H1 (cell line): ENCODE measurements around the gene NUP50. TPM values are rescaled to one million over a fixed set of nuclear protein-coding genes. Genes with fewer than 3 reads are reported as not detected.

ENCODE experiments used
- CTCF ChIA-PET: fragments of 300-600 bp; sonication (Branson Sonifier 250); formaldehyde crosslinking; loops from one replicate; lab custom pipeline; 2021; ENCODE audit not compliant: partially characterized antibody; lab: Charles Lee
- POLR2A ChIA-PET: fragments of 300-600 bp; sonication (Branson Sonifier 250); formaldehyde crosslinking; loops from one replicate; lab custom pipeline; 2021; ENCODE audit warnings: inconsistent platforms; ENCODE audit not compliant: partially characterized antibody; lab: Charles Lee
- DNase-seq, 2 experiments: peaks; one replicate each; pipeline versions ENCODE4 v3.0.0 to v3.0.0-alpha.2; 2010 to 2022; ENCODE audit warnings: low spot score in 2 of 2, low read depth in 1 of 2, mixed read lengths in 1 of 2
- FAIRE-seq: peaks from 2 replicates; lab custom pipeline; 2011; peaks lifted over from hg19 to GRCh38; lab: Jason Lieb, UNC
- H2AFZ ChIP-seq: 2 replicates; pipeline ENCODE4 v1.8.1; 2012; ENCODE audit warnings: low read length, inconsistent platforms
- H2AK5ac ChIP-seq: 2 replicates; pipeline ENCODE4 v1.6.1; 2013; ENCODE audit warnings: low read depth, low read length
- H2BK120ac ChIP-seq: replicated peaks from 2 replicates; pipeline ENCODE3; 2013; ENCODE audit warnings: low read depth, low read length, inconsistent platforms
- H2BK12ac ChIP-seq: 2 replicates; pipeline ENCODE4 v1.6.1; 2013; ENCODE audit warnings: low read depth, low read length
- H2BK15ac ChIP-seq: 2 replicates; pipeline ENCODE4 v1.6.1; 2013; ENCODE audit warnings: low read length
- H2BK20ac ChIP-seq: 2 replicates; pipeline ENCODE4 v1.6.1; 2013; ENCODE audit warnings: low read length
- H2BK5ac ChIP-seq: 2 replicates; pipeline ENCODE4 v1.6.1; 2013; ENCODE audit warnings: low read depth, low read length
- H3K14ac ChIP-seq: 2 replicates; pipeline ENCODE4 v1.6.1; 2013; ENCODE audit warnings: inconsistent platforms; ENCODE audit not compliant: insufficient read length
- H3K18ac ChIP-seq: 2 replicates; pipeline ENCODE4 v1.6.1; 2013; ENCODE audit warnings: low read length; ENCODE audit errors: extremely low read depth
- H3K23ac ChIP-seq: 2 replicates; pipeline ENCODE4 v1.6.1; 2013; ENCODE audit warnings: inconsistent platforms; ENCODE audit not compliant: insufficient read length
- H3K23me2 ChIP-seq: 2 replicates; pipeline ENCODE4 v1.6.1; 2013; ENCODE audit warnings: low read depth, low read length
- H3K27ac ChIP-seq: 2 replicates; pipeline ENCODE4 v1.6.1; 2011; ENCODE audit warnings: low read depth, low read length, inconsistent platforms
- H3K27me3 ChIP-seq, 4 experiments: replicated peaks in 1 of 4; 1 replicate in 1 of 4; 2 replicates in 3 of 4; pipeline versions ENCODE4 v1.6.1 to v1.8.1; 2011 to 2013; ENCODE audit warnings: low read length in 3 of 4, mild to moderate bottlenecking in 3 of 4, inconsistent platforms in 2 of 4, mixed read lengths in 2 of 4, moderate library complexity in 1 of 4; ENCODE audit not compliant: control insufficient read depth in 3 of 4, insufficient read depth in 3 of 4; ENCODE audit errors: extremely low read depth in 1 of 4
- H3K36me3 ChIP-seq, 4 experiments: 2 replicates each; pipeline versions ENCODE4 v1.6.1 to v1.8.1; 2011 to 2013; ENCODE audit warnings: mild to moderate bottlenecking in 4 of 4, low read length in 3 of 4, moderate library complexity in 2 of 4, control low read depth in 1 of 4, inconsistent platforms in 1 of 4; ENCODE audit not compliant: insufficient read depth in 4 of 4, control insufficient read depth in 2 of 4
- H3K4ac ChIP-seq: replicated peaks from 2 replicates; pipeline ENCODE3; 2013; ENCODE audit warnings: low read length, low read depth, mixed read lengths, inconsistent platforms; ENCODE audit not compliant: insufficient read length
- H3K4me1 ChIP-seq, 4 experiments: replicated peaks in 1 of 4; 1 replicate in 1 of 4; 2 replicates in 3 of 4; pipeline versions ENCODE4 v1.6.1 to v1.8.1; 2011 to 2013; ENCODE audit warnings: low read length in 3 of 4, inconsistent platforms in 2 of 4, mixed read lengths in 1 of 4; ENCODE audit not compliant: insufficient read depth in 4 of 4, control insufficient read depth in 3 of 4
- H3K4me2 ChIP-seq, 2 experiments: 2 replicates each; pipeline versions ENCODE4 v1.6.1 to v1.8.1; 2011 to 2013; ENCODE audit warnings: low read depth in 2 of 2, low read length in 2 of 2, control low read depth in 1 of 2, inconsistent platforms in 1 of 2, mild to moderate bottlenecking in 1 of 2; ENCODE audit not compliant: insufficient read depth in 1 of 2
- H3K4me3 ChIP-seq, 4 experiments: fragments of 200-600, 300-600 bp in 1 of 4; sonication (generic), shearing (Covaris generic), sonication (Bioruptor Twin) in 1 of 4; 2 replicates each; pipeline versions ENCODE4 v1.5.1 to v1.8.1; 2011 to 2016; ENCODE audit warnings: low read length in 4 of 4, low read depth in 3 of 4, control low read depth in 2 of 4, inconsistent platforms in 2 of 4, mild to moderate bottlenecking in 2 of 4, mixed read lengths in 1 of 4, moderate library complexity in 1 of 4; ENCODE audit not compliant: insufficient read depth in 2 of 4; ENCODE audit errors: extremely low read depth in 1 of 4
- H3K56ac ChIP-seq: replicated peaks from 2 replicates; pipeline ENCODE3; 2013; ENCODE audit warnings: low read depth, mild to moderate bottlenecking, mixed read lengths, low read length, inconsistent platforms; ENCODE audit not compliant: insufficient read length
- H3K79me1 ChIP-seq: 2 replicates; pipeline ENCODE4 v1.6.1; 2013; ENCODE audit warnings: low read depth, low read length, control low read depth
- H3K79me2 ChIP-seq, 2 experiments: 2 replicates each; pipeline versions ENCODE4 v1.6.1 to v1.8.1; 2012 to 2013; ENCODE audit warnings: low read length in 2 of 2, mild to moderate bottlenecking in 2 of 2, inconsistent platforms in 1 of 2; ENCODE audit not compliant: insufficient read depth in 2 of 2, control insufficient read depth in 1 of 2
- H3K9ac ChIP-seq, 4 experiments: replicated peaks in 1 of 4; 1 replicate in 1 of 4; 2 replicates in 3 of 4; pipeline versions ENCODE4 v1.6.1 to v1.8.1; 2011 to 2013; ENCODE audit warnings: low read depth in 3 of 4, low read length in 3 of 4, control low read depth in 2 of 4, mild to moderate bottlenecking in 2 of 4, moderate library complexity in 2 of 4, inconsistent platforms in 1 of 4; ENCODE audit errors: extremely low read depth in 1 of 4
- H3K9me3 ChIP-seq, 2 experiments: 2 replicates each; pipeline versions ENCODE4 v1.6.1 to v1.8.1; 2012 to 2013; ENCODE audit warnings: mild to moderate bottlenecking in 2 of 2, moderate library complexity in 2 of 2, control low read depth in 1 of 2, inconsistent platforms in 1 of 2, low read depth in 1 of 2, low read length in 1 of 2, mixed read lengths in 1 of 2; ENCODE audit not compliant: insufficient read depth in 2 of 2
- H4K20me1 ChIP-seq, 2 experiments: replicated peaks in 1 of 2; 2 replicates each; pipeline versions ENCODE3 to v1.8.1; 2011 to 2013; ENCODE audit warnings: inconsistent platforms in 2 of 2, low read length in 2 of 2, mild to moderate bottlenecking in 1 of 2; ENCODE audit not compliant: insufficient read depth in 2 of 2, control insufficient read depth in 1 of 2
- H4K5ac ChIP-seq: 2 replicates; pipeline ENCODE4 v1.6.1; 2013; ENCODE audit warnings: low read length, low read depth, mixed read lengths, inconsistent platforms; ENCODE audit not compliant: insufficient read length
- H4K8ac ChIP-seq: 2 replicates; pipeline ENCODE4 v1.8.0; 2013; ENCODE audit warnings: mild to moderate bottlenecking, moderate library complexity, low read length, inconsistent platforms; ENCODE audit not compliant: insufficient read depth; ENCODE audit errors: extremely low read depth
- H4K91ac ChIP-seq: replicated peaks from 2 replicates; pipeline ENCODE3; 2013; ENCODE audit warnings: low read length, mixed read lengths, inconsistent platforms; ENCODE audit not compliant: insufficient read length
- JUN ChIP-seq: IDR thresholded peaks from 2 replicates; pipeline ENCODE4 v1.6.1; 2011; ENCODE audit warnings: low read depth, mild to moderate bottlenecking, improper control_type of control experiment, low read length
- JUND ChIP-seq: IDR thresholded peaks from 2 replicates; pipeline ENCODE4 v1.6.1; 2011; ENCODE audit warnings: mild to moderate bottlenecking, improper control_type of control experiment, low read length
- KDM1A ChIP-seq: fragments of 200-600, 300-600 bp; sonication (generic); IDR thresholded peaks from 2 replicates; pipeline ENCODE4 v1.7.1; 2016; ENCODE audit warnings: mild to moderate bottlenecking, low read length, borderline replicate concordance
- MAX ChIP-seq: IDR thresholded peaks from 2 replicates; pipeline ENCODE4 v1.6.1; 2012; ENCODE audit warnings: inconsistent platforms
- NANOG ChIP-seq: IDR thresholded peaks from 2 replicates; pipeline ENCODE4 v1.6.1; 2011; ENCODE audit warnings: low read length, low read depth, mild to moderate bottlenecking, inconsistent platforms; ENCODE audit not compliant: insufficient read depth, poor library complexity, severe bottlenecking
- POLR2A ChIP-seq, 2 experiments: IDR thresholded peaks; 1 replicate in 1 of 2; 2 replicates in 1 of 2; pipeline ENCODE4 v1.6.1; 2011; ENCODE audit warnings: low read depth in 2 of 2, low read length in 2 of 2, mild to moderate bottlenecking in 2 of 2; ENCODE audit errors: control extremely low read depth in 1 of 2
- RFX5 ChIP-seq: IDR thresholded peaks from 2 replicates; pipeline ENCODE4 v1.6.1; 2011; ENCODE audit warnings: low read depth, low read length, improper control_type of control experiment, borderline replicate concordance
- SAP30 ChIP-seq: fragments of 300-600 bp; sonication (generic); IDR thresholded peaks from 2 replicates; pipeline ENCODE4 v1.7.1; 2012; ENCODE audit warnings: low read length, moderate library complexity, mild to moderate bottlenecking, inconsistent platforms; ENCODE audit not compliant: insufficient read depth, insufficient replicate concordance
- SIN3A ChIP-seq, 2 experiments: IDR thresholded peaks in 1 of 2; conservative IDR thresholded peaks in 1 of 2; 2 replicates each; pipeline ENCODE4 v1.6.1; 2011 to 2012; ENCODE audit warnings: low read length in 2 of 2, improper control_type of control experiment in 1 of 2, low read depth in 1 of 2, mild to moderate bottlenecking in 1 of 2
- SIX5 ChIP-seq: IDR thresholded peaks from 2 replicates; pipeline ENCODE4 v1.6.1; 2011; ENCODE audit warnings: mild to moderate bottlenecking, low read depth, low read length
- SRF ChIP-seq: IDR thresholded peaks from 2 replicates; pipeline ENCODE4 v1.6.1; 2011; ENCODE audit warnings: mild to moderate bottlenecking, low read depth, low read length, moderate library complexity
- SUZ12 ChIP-seq: fragments of 200-600 bp; sonication (generic); IDR thresholded peaks from 2 replicates; pipeline ENCODE4 v1.6.1; 2012; ENCODE audit warnings: mild to moderate bottlenecking, inconsistent platforms, low read length, moderate library complexity, mixed read lengths
- TAF1 ChIP-seq: IDR thresholded peaks from 2 replicates; pipeline ENCODE4 v1.6.1; 2011; ENCODE audit warnings: mild to moderate bottlenecking, low read depth, low read length
- YY1 ChIP-seq: IDR thresholded peaks from 2 replicates; pipeline ENCODE4 v1.6.1; 2011; ENCODE audit warnings: low read depth, mild to moderate bottlenecking, low read length
- WGBS, 2 experiments: shearing (Covaris generic) in 1 of 2; methylation state at CpG; one replicate each; pipeline versions ENCODE4 v1.1.6 to v1.1.7; 2013 to 2015; ENCODE audit warnings: low lambda C conversion rate in 2 of 2, mixed read lengths in 2 of 2, inconsistent platforms in 1 of 2, low coverage in 1 of 2, missing lambda C conversion rate in 1 of 2; ENCODE audit not compliant: insufficient replicate concordance in 2 of 2, insufficient coverage in 1 of 2, insufficient read length in 1 of 2; ENCODE audit errors: extremely low coverage in 1 of 2, missing lambda C conversion rate in 1 of 2; 5-methylcytosine and 5-hydroxymethylcytosine counted together
- polyA plus RNA-seq, 7 experiments: library from polyadenylated mRNA; depleted of rRNA in 3 of 7; stranded (reverse) in 5 of 7; unstranded in 2 of 7; fragments of >200 nt in 5 of 7; fragments of 200-250 nt in 2 of 7; gene quantifications; 1 replicate in 5 of 7; 2 replicates in 1 of 7; 4 replicates in 1 of 7; pipeline versions ENCODE4 v1.2.1 to v1.2.3, GENCODE V29; 2011 to 2013; ENCODE audit warnings: missing spikeins in 2 of 7, mixed read lengths in 2 of 7
- total RNA-seq: library from RNA; stranded (reverse); fragmentation: NEBNext Ultra II Directional; extraction: Animal tissue kit (Norgen Biotek cat#: 25700); gene quantifications from 2 replicates; pipeline ENCODE4 v1.2.1, GENCODE V29; 2021

Gene NUP50
- total and polyA plus RNA-seq, 2 of the 8 experiments (the other 6 are each of a cell fraction or from before 2014, with no cell fraction given) = 20.0 to 112 TPM

DNA sequence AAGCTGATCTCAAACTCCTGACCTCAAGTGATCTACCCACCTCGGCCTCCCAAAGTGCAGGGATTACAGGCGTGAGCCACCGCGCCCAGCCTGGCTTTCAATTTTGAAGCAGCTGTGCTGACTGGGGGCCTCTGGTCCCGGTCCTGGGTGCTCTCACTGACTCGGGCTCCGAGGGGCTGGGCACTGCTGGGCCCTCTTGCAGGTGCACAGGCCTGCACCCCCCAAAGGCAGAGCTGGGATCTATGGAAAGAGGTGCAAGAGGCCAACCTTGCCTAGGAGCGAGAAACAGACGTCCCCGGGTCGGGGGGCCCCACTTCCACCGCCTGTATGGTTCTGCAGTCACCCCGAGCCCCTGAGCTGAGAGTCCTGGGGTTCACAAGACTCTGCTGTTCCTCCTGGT is 43.8 kb downstream of the NUP50 start:
- Histone ChIP-seq H3K56ac (no peak overlapping the region), H4K8ac (no peak overlapping the region), H4K91ac (no peak overlapping the region), H3K79me1 (peaks cover 3% of the 10 kb centered on the region), H3K4ac (no peak overlapping the region), H3K4me2 (no peak overlapping the region), H3K23me2 (no peaks in the 10 kb centered on the region), H3K9me3 (no peaks in the 10 kb centered on the region), H2BK20ac (no peak overlapping the region), H3K14ac (no peak overlapping the region), H3K23ac (no peak overlapping the region), H3K4me1 (peaks cover 0 to 15% (median 5%) of the 10 kb centered on the region in 4 experiments; a peak in 6 of 7 replicates), H2AK5ac (no peak overlapping the region), H2BK15ac (no peak overlapping the region), H3K36me3 (peaks cover 0 to under 1% (median 0%) of the 10 kb centered on the region in 4 experiments; a peak in 1 of 8 replicates), H3K27ac (no peak overlapping the region), H3K18ac (no peak overlapping the region), H3K27me3 (no peaks in the 10 kb centered on the region), H3K79me2 (0 out of 4 replicates have a peak, but pooled peaks cover 0 to 3% of the 10 kb centered on the region in 2 experiments), H2BK12ac (no peak overlapping the region), H4K5ac (no peak overlapping the region), H3K9ac (no peak overlapping the region), H3K4me3 (no peak overlapping the region), H2BK120ac (no peak overlapping the region), H2BK5ac (no peak overlapping the region), H4K20me1 (peaks cover 7 to 16% of the 10 kb centered on the region in 2 experiments), H2AFZ (no peak overlapping the region)
- FAIRE-seq (no peak), DNase-seq (no peak)
- ChIA-PET POLR2A (interaction anchor here (0.6 to 1.0 kb wide), 2 partner anchors 19 to 20 kb away, joined by 3 to 4 read pairs; no protein-coding TSS in a partner anchor), CTCF (interaction anchor here (0.6 to 3.0 kb wide), 9 partner anchors 7 to 368 kb away, joined by 3 to 24 read pairs (median 4); no protein-coding TSS in a partner anchor)
- WGBS, 2 experiments = 88% methylated on average over 13 of the region's 13 CpGs; no CpG with 5 or more reads in 1 of the 2 experiments
- no peak for TF ChIP-seq SIX5
- TF ChIP-seq YY1 = no peak
- no peak for TF ChIP-seq KDM1A
- TF ChIP-seq SRF = no peak
- TF ChIP-seq MAX = no peak
- TF ChIP-seq JUN = no peak
- no peak for TF ChIP-seq RFX5
- TF ChIP-seq SAP30 = no peak
- no peak for TF ChIP-seq JUND
- no peak for TF ChIP-seq SIN3A (conservative IDR thresholded peaks at IDR 0.05 in 1 of 2, IDR thresholded peaks at IDR 0.05 in 1 of 2; ENCODE audit: low read depth in 1 of 2, low read length in 2 of 2)
- no peak for TF ChIP-seq TAF1
- TF ChIP-seq SUZ12 = no peak
- TF ChIP-seq POLR2A (IDR thresholded peaks at IDR 0.05; ENCODE audit: control extremely low read depth in 1 of 2, low read depth in 2 of 2, low read length in 2 of 2) = no peak
- TF ChIP-seq NANOG = no peak
